Measurements from ENCODE around the gene DLG2.

Gene DLG2

GRCh38 chr11:83572581-83573496 lies 2054.3 kb downstream of the DLG2 start:
- TF ChIP-seq REST (IDR thresholded peaks at IDR 0.05; ENCODE audit: low read depth) (no peak), USF1 (IDR thresholded peaks at IDR 0.05) (no peak), EGR1 (IDR thresholded peaks at IDR 0.05) (no peak), TCF12 (IDR thresholded peaks at IDR 0.05; ENCODE audit: low read depth) (no peak), TEAD4 (IDR thresholded peaks at IDR 0.05) (no peak), ZBTB7A (IDR thresholded peaks at IDR 0.05; ENCODE audit: low read depth) (no peak), NFIC (IDR thresholded peaks at IDR 0.05) (no peak), EP300 (IDR thresholded peaks at IDR 0.05; ENCODE audit: borderline replicate concordance) (no peak), CREB1 (IDR thresholded peaks at IDR 0.05; ENCODE audit: low read depth) (no peak), CEBPB (IDR thresholded peaks at IDR 0.05) (no peak), MAX (IDR thresholded peaks at IDR 0.05) (no peak), FOXM1 (IDR thresholded peaks at IDR 0.05; ENCODE audit: borderline replicate concordance, low read depth) (no peak), RAD21 (IDR thresholded peaks at IDR 0.05; ENCODE audit: low read depth) (no peak), YY1 (IDR thresholded peaks at IDR 0.05; ENCODE audit: low read depth) (no peak), TAF1 (IDR thresholded peaks at IDR 0.05; ENCODE audit: low read depth) (no peak)

GRCh38 chr11:83571302-83571701 lies 2055.8 kb downstream of the DLG2 start:
- TF ChIP-seq FOXM1 (IDR thresholded peaks at IDR 0.05; ENCODE audit: borderline replicate concordance, low read depth) (no peak), TEAD4 (IDR thresholded peaks at IDR 0.05) (no peak), RAD21 (IDR thresholded peaks at IDR 0.05; ENCODE audit: low read depth) (no peak), TAF1 (IDR thresholded peaks at IDR 0.05; ENCODE audit: low read depth) (no peak), USF1 (IDR thresholded peaks at IDR 0.05) (no peak), YY1 (IDR thresholded peaks at IDR 0.05; ENCODE audit: low read depth) (no peak)

GRCh38 chr11:83569134-83569805 lies 2057.9 kb downstream of the DLG2 start:
- TF ChIP-seq CREB1 (IDR thresholded peaks at IDR 0.05; ENCODE audit: low read depth), result no peak
- TF ChIP-seq TEAD4 (IDR thresholded peaks at IDR 0.05), result no peak
- TF ChIP-seq NFIC (IDR thresholded peaks at IDR 0.05), result no peak
- no peak for TF ChIP-seq USF1 (IDR thresholded peaks at IDR 0.05)
- TF ChIP-seq RAD21 (IDR thresholded peaks at IDR 0.05; ENCODE audit: low read depth), result no peak
- no peak for TF ChIP-seq YY1 (IDR thresholded peaks at IDR 0.05; ENCODE audit: low read depth)
- no peak for TF ChIP-seq EP300 (IDR thresholded peaks at IDR 0.05; ENCODE audit: borderline replicate concordance)
- TF ChIP-seq TCF12 (IDR thresholded peaks at IDR 0.05; ENCODE audit: low read depth), result no peak

- TF ChIP-seq ZBTB7A (IDR thresholded peaks at IDR 0.05; ENCODE audit: low read depth), result no peak
- no peak for TF ChIP-seq MAX (IDR thresholded peaks at IDR 0.05)
- TF ChIP-seq EGR1 (IDR thresholded peaks at IDR 0.05), result no peak
- TF ChIP-seq FOXM1 (IDR thresholded peaks at IDR 0.05; ENCODE audit: borderline replicate concordance, low read depth), result no peak
- TF ChIP-seq USF1 (IDR thresholded peaks at IDR 0.05), result no peak
- no peak for TF ChIP-seq REST (IDR thresholded peaks at IDR 0.05; ENCODE audit: low read depth)
- TF ChIP-seq RAD21 (IDR thresholded peaks at IDR 0.05; ENCODE audit: low read depth), result no peak
- TF ChIP-seq EP300 (IDR thresholded peaks at IDR 0.05; ENCODE audit: borderline replicate concordance), result no peak
- TF ChIP-seq TCF12 (IDR thresholded peaks at IDR 0.05; ENCODE audit: low read depth), result no peak
- no peak for TF ChIP-seq CEBPB (IDR thresholded peaks at IDR 0.05)
- TF ChIP-seq NFIC (IDR thresholded peaks at IDR 0.05), result no peak
- TF ChIP-seq YY1 (IDR thresholded peaks at IDR 0.05; ENCODE audit: low read depth), result no peak
- TF ChIP-seq CREB1 (IDR thresholded peaks at IDR 0.05; ENCODE audit: low read depth), result no peak
- TF ChIP-seq TEAD4 (IDR thresholded peaks at IDR 0.05), result no peak
- TF ChIP-seq TAF1 (IDR thresholded peaks at IDR 0.05; ENCODE audit: low read depth), result no peak
Observed at GRCh38 chr11:83568516-83568915, 2058.6 kb downstream of the DLG2 start.
